DOHH2 (cell line): ENCODE results near the gene EDAR.

Experiments used
- H3F3A ChIP-seq: fragments of 200-600 bp; sonication (generic), shearing (Covaris generic); 2 replicates; pipeline ENCODE4 v1.6.0; 2016; ENCODE audit warnings: antibody characterized with exemption, mild to moderate bottlenecking; ENCODE audit not compliant: control insufficient read depth, insufficient read depth
- H3K27ac ChIP-seq: fragments of 200-600 bp; sonication (generic); 2 replicates; pipeline ENCODE4 v1.5.1; 2014; ENCODE audit warnings: low read depth, mild to moderate bottlenecking, low read length, moderate library complexity
- H3K27me3 ChIP-seq: fragments of 200-600 bp; sonication (generic); 2 replicates; pipeline ENCODE4 v1.6.1; 2014; ENCODE audit warnings: mild to moderate bottlenecking, low read length, mixed read lengths; ENCODE audit not compliant: control insufficient read depth
- H3K36me3 ChIP-seq: fragments of 200-600 bp; sonication (generic); 2 replicates; pipeline ENCODE4 v1.6.1; 2014; ENCODE audit warnings: mild to moderate bottlenecking, low read length, moderate library complexity, mixed read lengths; ENCODE audit not compliant: control insufficient read depth
- H3K4me1 ChIP-seq: fragments of 200-600 bp; sonication (generic); 2 replicates; pipeline ENCODE4 v1.6.1; 2014; ENCODE audit warnings: mild to moderate bottlenecking, low read length, mixed read lengths; ENCODE audit not compliant: control insufficient read depth
- H3K4me2 ChIP-seq: fragments of 200-600 bp; sonication (generic); 2 replicates; pipeline ENCODE4 v1.6.0; 2014; ENCODE audit warnings: mild to moderate bottlenecking, low read length, moderate library complexity
- H3K4me3 ChIP-seq: fragments of 200-600 bp; sonication (generic); 2 replicates; pipeline ENCODE4 v1.5.1; 2014; ENCODE audit warnings: mild to moderate bottlenecking, low read length, mixed read lengths
- H3K79me2 ChIP-seq: fragments of 200-600 bp; sonication (generic); 2 replicates; pipeline ENCODE4 v1.6.1; 2014; ENCODE audit warnings: mild to moderate bottlenecking, low read length, mixed read lengths; ENCODE audit not compliant: control insufficient read depth
- H3K9me2 ChIP-seq: fragments of 200-600 bp; sonication (generic); replicated peaks from 2 replicates; pipeline ENCODE4 v1.6.1; 2014; ENCODE audit warnings: mild to moderate bottlenecking, low read length, mixed read lengths; ENCODE audit not compliant: control insufficient read depth
- H3K9me3 ChIP-seq: fragments of 200-600 bp; sonication (generic); 2 replicates; pipeline ENCODE4 v1.6.1; 2014; ENCODE audit warnings: antibody characterized with exemption, low read length, mixed read lengths; ENCODE audit not compliant: control insufficient read depth, insufficient read depth
- H4K20me1 ChIP-seq: fragments of 200-600 bp; sonication (generic); 2 replicates; pipeline ENCODE4 v1.6.0; 2014; ENCODE audit warnings: low read depth, mild to moderate bottlenecking, antibody characterized with exemption, low read length, moderate library complexity; ENCODE audit not compliant: control insufficient read depth, insufficient read depth
- CTCF ChIP-seq: fragments of 200-600 bp; sonication (generic); IDR thresholded peaks from one replicate; pipeline ENCODE4 v1.5.1; 2014; ENCODE audit warnings: antibody characterized with exemption, mild to moderate bottlenecking, low read depth, low read length; ENCODE audit not compliant: poor library complexity, severe bottlenecking
- EZH2phosphoT487 ChIP-seq: fragments of 200-600 bp; sonication (generic); IDR thresholded peaks from 2 replicates; pipeline ENCODE4 v1.6.1; 2017; ENCODE audit warnings: borderline replicate concordance, mild to moderate bottlenecking, antibody characterized with exemption, low read length, moderate library complexity, mixed read lengths

Gene EDAR

GRCh38 chr2:108912629-108912902, 76.5 kb downstream of the EDAR start:
- TF ChIP-seq CTCF: no peak
- TF ChIP-seq EZH2phosphoT487: no peak
- Histone ChIP-seq H3K27me3 (no peaks in the 10 kb centered on the region), H3F3A (no peaks in the 10 kb centered on the region), H3K36me3 (no peaks in the 10 kb centered on the region), H3K9me3 (no peaks in the 10 kb centered on the region), H3K4me3 (no peak overlapping the region), H3K9me2 (no peaks in the 10 kb centered on the region), H3K27ac (no peak overlapping the region), H4K20me1 (no peaks in the 10 kb centered on the region), H3K4me2 (no peak overlapping the region), H3K79me2 (no peaks in the 10 kb centered on the region), H3K4me1 (no peaks in the 10 kb centered on the region)

DNA sequence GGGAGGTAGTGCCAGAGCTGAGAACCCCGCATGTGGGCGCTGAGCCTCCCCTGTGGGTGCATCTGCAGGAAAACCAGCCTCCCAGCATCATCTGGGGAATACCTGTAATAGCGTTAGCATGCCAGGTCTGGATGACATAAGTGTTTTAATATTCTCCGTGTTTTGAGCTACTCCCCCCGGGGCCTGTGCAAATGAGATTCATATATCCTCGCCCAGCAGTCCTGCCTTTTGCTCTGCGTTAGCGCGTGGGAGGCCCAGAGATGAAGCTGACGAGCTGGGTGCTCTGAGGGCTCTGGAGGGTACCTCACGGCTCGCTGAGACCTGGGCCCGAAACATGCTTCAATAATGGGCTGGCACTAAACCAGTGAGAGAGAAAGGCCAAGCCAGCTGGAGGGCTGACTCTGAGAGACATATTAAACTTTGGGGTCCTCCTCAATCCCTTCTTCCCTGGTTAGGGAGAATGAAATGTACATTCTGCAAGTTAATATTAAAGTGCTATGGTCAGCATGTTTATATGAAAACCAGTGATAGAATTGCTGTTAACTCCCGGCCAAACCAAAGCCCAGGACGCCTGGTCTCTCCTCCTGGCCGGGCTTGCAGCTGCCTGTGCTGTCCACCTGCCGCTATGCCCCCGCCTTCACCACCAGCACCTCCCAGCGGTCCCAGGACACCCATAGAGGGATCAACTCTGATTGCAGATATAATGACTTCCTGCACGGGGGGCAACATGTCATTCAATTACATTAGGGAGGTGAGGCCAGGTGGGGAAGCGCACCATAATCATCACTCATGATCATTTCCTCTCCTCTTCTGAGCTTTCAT, 77.0 kb downstream of the EDAR start:
- Histone ChIP-seq H3K27me3 (no peaks in the 10 kb centered on the region), H3K36me3 (no peaks in the 10 kb centered on the region), H3K9me3 (no peaks in the 10 kb centered on the region), H3F3A (no peaks in the 10 kb centered on the region), H3K4me3 (no peak overlapping the region), H3K4me2 (no peak overlapping the region), H3K79me2 (no peaks in the 10 kb centered on the region), H3K27ac (no peak overlapping the region), H3K4me1 (no peaks in the 10 kb centered on the region), H4K20me1 (no peaks in the 10 kb centered on the region), H3K9me2 (no peaks in the 10 kb centered on the region)
- TF ChIP-seq EZH2phosphoT487 (no peak), CTCF (no peak)

GRCh38 chr2:108911401-108911800, 77.6 kb downstream of the EDAR start:
- Histone ChIP-seq H3K4me1 (no peaks in the 10 kb centered on the region), H4K20me1 (no peaks in the 10 kb centered on the region), H3F3A (no peaks in the 10 kb centered on the region), H3K27me3 (no peaks in the 10 kb centered on the region), H3K9me2 (no peaks in the 10 kb centered on the region), H3K4me2 (no peak overlapping the region), H3K36me3 (no peaks in the 10 kb centered on the region), H3K9me3 (no peaks in the 10 kb centered on the region), H3K27ac (no peak overlapping the region), H3K4me3 (no peak overlapping the region), H3K79me2 (no peaks in the 10 kb centered on the region)
- no peak for TF ChIP-seq CTCF
